HTR-8/SVneo (cell line): ENCODE measurements around the gene RTN4R.

Source experiments
- DNase-seq: peaks from one replicate; pipeline ENCODE4 v3.0.0; 2011; ENCODE audit warnings: low spot score, mixed read lengths; ENCODE audit not compliant: insufficient read length
- FAIRE-seq: peaks from 2 replicates; lab custom pipeline; 2011; peaks lifted over from hg19 to GRCh38; lab: Jason Lieb, UNC

Gene RTN4R

GRCh38 chr22:20233351-20234313 is 34.5 kb downstream of the RTN4R start:
- FAIRE-seq (no peak), DNase-seq (no peak)

- DNase-seq (no peak), FAIRE-seq (no peak)
Measured at GRCh38 chr22:20232781-20233180, 35.3 kb downstream of the RTN4R start.

- DNase-seq (no peak), FAIRE-seq (no peak)
Measured at GRCh38 chr22:20232237-20232598, 35.9 kb downstream of the RTN4R start.

GRCh38 chr22:20231514-20232236 is 36.4 kb downstream of the RTN4R start:
- no peak for DNase-seq
- FAIRE-seq, result no peak

GRCh38 chr22:20230777-20231420 is 37.2 kb downstream of the RTN4R start:
- FAIRE-seq (no peak), DNase-seq (no peak)

- DNase-seq (no peak), FAIRE-seq (no peak)
Measured at GRCh38 chr22:20229916-20230775, 38.0 kb downstream of the RTN4R start.

GRCh38 chr22:20228939-20229272 is 39.2 kb downstream of the RTN4R start:
- no peak for FAIRE-seq

GRCh38 chr22:20228055-20228938 is 39.8 kb downstream of the RTN4R start:
- no peak for DNase-seq
- no peak for FAIRE-seq

More at GRCh38 chr22:20228939-20229272, 39.2 kb downstream of the RTN4R start:
- no peak for DNase-seq

- FAIRE-seq (no peak), DNase-seq (no peak)
Measured at GRCh38 chr22:20227363-20227762, 40.8 kb downstream of the RTN4R start.

- DNase-seq, result no peak
- no peak for FAIRE-seq
Measured at GRCh38 chr22:20226760-20227350, 41.3 kb downstream of the RTN4R start.

- DNase-seq (no peak), FAIRE-seq (no peak)
Measured at GRCh38 chr22:20226077-20226716, 41.9 kb downstream of the RTN4R start.

- no peak for FAIRE-seq
Measured at GRCh38 chr22:20225693-20225966, 42.5 kb downstream of the RTN4R start.

GRCh38 chr22:20224917-20225692 is 43.0 kb downstream of the RTN4R start:
- DNase-seq (no peak), FAIRE-seq (peak; percentile 99)

More at GRCh38 chr22:20225693-20225966, 42.5 kb downstream of the RTN4R start:
- no peak for DNase-seq

GRCh38 chr22:20224256-20224626 is 43.9 kb downstream of the RTN4R start:
- FAIRE-seq, result no peak
- no peak for DNase-seq

GRCh38 chr22:20223421-20224255 is 44.5 kb downstream of the RTN4R start:
- FAIRE-seq (no peak), DNase-seq (no peak)

GRCh38 chr22:20222764-20223420 is 45.2 kb downstream of the RTN4R start:
- no peak for DNase-seq
- FAIRE-seq, result no peak
